Breast epithelium (tissue), 4 donors: ENCODE measurements around the gene TMEM132C. TPM values are rescaled to one million over a fixed set of nuclear protein-coding genes. Genes with fewer than 3 reads are reported as not detected.

Source experiments
- DNase-seq, 2 donors: peaks; one replicate each; pipeline ENCODE4 v3.0.0-alpha.2; 2019; ENCODE audit warnings: low spot score in 2 of 2
- H3K27ac ChIP-seq, 2 donors: fragments of 200-600 bp; sonication (generic) in 1 of 2; one replicate each; pipeline ENCODE4 v1.5.1; 2016 to 2019; ENCODE audit warnings: mild to moderate bottlenecking in 1 of 2
- H3K27me3 ChIP-seq, 2 donors: fragments of 200-600 bp; sonication (generic) in 1 of 2; one replicate each; pipeline versions ENCODE4 v1.5.1 to v1.6.0; 2017 to 2019; ENCODE audit warnings: control low read depth in 1 of 2, mild to moderate bottlenecking in 1 of 2
- H3K36me3 ChIP-seq: fragments of 200-600 bp; one replicate; pipeline ENCODE4 v1.5.1; 2019
- H3K4me1 ChIP-seq, 2 donors: fragments of 200-600 bp; sonication (generic); one replicate each; pipeline ENCODE4 v1.5.1; 2016 to 2019; ENCODE audit warnings: control low read depth in 1 of 2
- H3K4me3 ChIP-seq, 3 donors: fragments of 200-600 bp; sonication (generic); 1 replicate in 2 of 3; 2 replicates in 1 of 3; pipeline ENCODE4 v1.5.1; 2016 to 2019; ENCODE audit warnings: mild to moderate bottlenecking in 3 of 3, moderate library complexity in 2 of 3
- H3K9me3 ChIP-seq, 2 donors: fragments of 200-600 bp; sonication (generic) in 1 of 2; one replicate each; pipeline ENCODE4 v1.5.1; 2016 to 2019; ENCODE audit warnings: control low read depth in 1 of 2
- CTCF ChIP-seq, 3 donors: fragments of 450-650 bp; IDR thresholded peaks; one replicate each; pipeline ENCODE4 v1.5.1; 2016 to 2017; ENCODE audit warnings: antibody characterized with exemption in 3 of 3, mild to moderate bottlenecking in 3 of 3, moderate library complexity in 3 of 3
- POLR2A ChIP-seq: fragments of 450-650 bp; IDR thresholded peaks from one replicate; pipeline ENCODE4 v1.6.1; 2016; ENCODE audit warnings: antibody characterized with exemption, mild to moderate bottlenecking, moderate library complexity
- POLR2AphosphoS5 ChIP-seq, 3 donors: sonication (generic); formaldehyde crosslinking; IDR thresholded peaks; one replicate each; pipeline ENCODE4 v1.6.1; 2017; ENCODE audit warnings: antibody characterized with exemption in 3 of 3
- intact Hi-C: fragments of 100-400 bp; cut with DNase I; formaldehyde crosslinking; loops from one replicate; pipeline ENCODE4 v1.15.1; 2023; ENCODE audit warnings: low total_unique reads
- total RNA-seq, 3 donors: library from RNA; depleted of rRNA; stranded (reverse); fragments of >200 nt; gene quantifications; one replicate each; pipeline ENCODE4 v1.1.0, GENCODE V29; 2016

Gene TMEM132C
- total RNA-seq, 3 donors from 2014 or later = 7.2 to 54.1 (median 15.7) TPM

- peaks cover 0 to 10% of the 10 kb centered on the region in 2 donors for H3K9me3 ChIP-seq
- no peak for DNase-seq
- no peak overlapping the region for H3K4me3 ChIP-seq
- no peaks in the 10 kb centered on the region for H3K36me3 ChIP-seq
- H3K27ac ChIP-seq = no peak overlapping the region
- H3K27me3 ChIP-seq = peaks cover 0 to 3% of the 10 kb centered on the region in 2 donors
- TF ChIP-seq POLR2AphosphoS5 (IDR thresholded peaks at IDR 0.05) (no peak), CTCF (IDR thresholded peaks at IDR 0.05) (no peak), POLR2A (no peak)
- H3K4me1 ChIP-seq = no peaks in the 10 kb centered on the region
- intact Hi-C loops = loop anchor here (10.0 kb wide), 1 partner anchor 1771 kb away; no protein-coding TSS in a partner anchor
Observed at GRCh38 chr12:128753438-128753837, 486.5 kb downstream of the TMEM132C start.

DNA sequence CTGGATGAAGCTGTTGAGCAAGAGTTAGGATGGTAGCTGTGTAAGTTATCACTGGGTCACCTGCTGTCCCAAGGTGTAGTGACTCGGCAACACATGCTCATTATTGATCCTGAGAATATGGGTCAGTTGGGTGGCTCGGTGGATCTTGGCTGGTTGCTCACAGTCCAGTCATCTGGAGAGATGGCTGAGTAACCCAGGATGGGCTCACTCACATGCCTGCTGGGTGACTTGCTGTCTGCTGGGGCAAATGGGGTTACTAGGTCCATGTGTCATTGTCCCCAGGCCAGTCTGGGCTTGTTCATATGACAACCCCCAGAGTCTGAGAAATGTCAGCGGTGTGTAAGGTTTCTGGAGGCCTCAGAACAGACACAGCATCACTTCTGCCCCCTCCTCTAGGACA lies 487.3 kb downstream of the TMEM132C start:
- peaks cover 0 to 3% of the 10 kb centered on the region in 2 donors for H3K27me3 ChIP-seq
- H3K4me1 ChIP-seq = no peaks in the 10 kb centered on the region
- H3K36me3 ChIP-seq = no peaks in the 10 kb centered on the region
- no peak for DNase-seq
- no peak for TF ChIP-seq POLR2A
- TF ChIP-seq CTCF (IDR thresholded peaks at IDR 0.05) = no peak
- no peak for TF ChIP-seq POLR2AphosphoS5 (IDR thresholded peaks at IDR 0.05)
- H3K9me3 ChIP-seq = peaks cover 0 to 10% of the 10 kb centered on the region in 2 donors
- intact Hi-C loops = loop anchor here (10.0 kb wide), 1 partner anchor 1771 kb away; no protein-coding TSS in a partner anchor
- no peak overlapping the region for H3K4me3 ChIP-seq
- H3K27ac ChIP-seq = no peak overlapping the region

DNA sequence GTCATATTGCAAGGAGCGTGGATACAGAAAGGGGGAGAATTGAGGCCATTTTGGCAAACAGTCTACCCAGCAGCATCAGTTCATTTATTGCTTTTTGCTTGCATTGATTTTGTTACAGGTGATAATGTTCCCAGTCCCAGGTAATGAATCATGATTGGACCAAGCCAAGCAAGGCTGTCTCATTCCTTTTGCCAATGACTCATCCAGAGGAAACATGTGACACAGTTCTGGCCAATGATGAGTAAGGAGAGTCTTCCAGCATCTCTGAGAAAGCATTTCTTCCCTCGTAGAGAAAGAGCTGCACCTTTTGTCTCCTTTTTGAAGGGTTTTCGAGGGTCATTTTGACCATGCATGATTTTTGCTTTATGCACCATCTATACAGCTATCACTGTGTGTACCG lies 488.6 kb downstream of the TMEM132C start:
- no peak overlapping the region for H3K4me3 ChIP-seq
- no peaks in the 10 kb centered on the region for H3K36me3 ChIP-seq
- no peak for DNase-seq
- H3K27me3 ChIP-seq = peaks cover 0 to 3% of the 10 kb centered on the region in 2 donors
- intact Hi-C loops = loop anchor here (10.0 kb wide), 1 partner anchor 1769 kb away; no protein-coding TSS in a partner anchor
- H3K27ac ChIP-seq = no peak overlapping the region
- peaks cover 0 to 10% of the 10 kb centered on the region in 2 donors for H3K9me3 ChIP-seq
- H3K4me1 ChIP-seq = no peaks in the 10 kb centered on the region
- TF ChIP-seq POLR2AphosphoS5 (IDR thresholded peaks at IDR 0.05) (no peak), CTCF (IDR thresholded peaks at IDR 0.05) (no peak), POLR2A (no peak)
